ENCODE results near the gene PALM. TPM values are rescaled to one million over a fixed set of nuclear protein-coding genes. Genes with fewer than 3 reads are reported as not detected.
A peak's percentile ranks its signal among the peaks of the same experiment; 100 is the strongest.

PALM gene
- total RNA-seq, 1 donor: not detected

GRCh38 chr19:787536-787935 lies 78.8 kb downstream of the PALM start:
- no peaks in the 10 kb centered on the region for H3K27me3 ChIP-seq (ENCODE audit: insufficient read depth, low read length)
- no peaks in the 10 kb centered on the region for H3K4me1 ChIP-seq (ENCODE audit: insufficient read depth, low read length)
- H3K4me3 ChIP-seq (ENCODE audit: low read length): no peak overlapping the region
- H3K9me3 ChIP-seq (ENCODE audit: low read depth, low read length): no peaks in the 10 kb centered on the region

GRCh38 chr19:788686-788982 lies 79.9 kb downstream of the PALM start:
- no peak overlapping the region for H3K4me3 ChIP-seq (ENCODE audit: low read length)
- H3K27me3 ChIP-seq (ENCODE audit: insufficient read depth, low read length): no peaks in the 10 kb centered on the region
- no peaks in the 10 kb centered on the region for H3K4me1 ChIP-seq (ENCODE audit: insufficient read depth, low read length)
- H3K9me3 ChIP-seq (ENCODE audit: low read depth, low read length): no peaks in the 10 kb centered on the region

- H3K9me3 ChIP-seq (ENCODE audit: low read depth, low read length): no peaks in the 10 kb centered on the region
- H3K4me3 ChIP-seq (ENCODE audit: low read length): no peak overlapping the region
- H3K4me1 ChIP-seq (ENCODE audit: insufficient read depth, low read length): no peaks in the 10 kb centered on the region
- no peaks in the 10 kb centered on the region for H3K27me3 ChIP-seq (ENCODE audit: insufficient read depth, low read length)
Observed at GRCh38 chr19:788983-789700, 80.4 kb downstream of the PALM start.

GRCh38 chr19:789701-790060 lies 80.9 kb downstream of the PALM start:
- no peaks in the 10 kb centered on the region for H3K27me3 ChIP-seq (ENCODE audit: insufficient read depth, low read length)
- H3K4me3 ChIP-seq (ENCODE audit: low read length): no peak overlapping the region
- no peaks in the 10 kb centered on the region for H3K9me3 ChIP-seq (ENCODE audit: low read depth, low read length)

GRCh38 chr19:791007-791566 lies 82.4 kb downstream of the PALM start:
- H3K4me1 ChIP-seq (ENCODE audit: insufficient read depth, low read length): peaks cover 2% of the 10 kb centered on the region
- H3K4me3 ChIP-seq (ENCODE audit: low read length): no peak overlapping the region
- no peaks in the 10 kb centered on the region for H3K9me3 ChIP-seq (ENCODE audit: low read depth, low read length)
- no peaks in the 10 kb centered on the region for H3K27me3 ChIP-seq (ENCODE audit: insufficient read depth, low read length)

More at GRCh38 chr19:789701-790060, 80.9 kb downstream of the PALM start:
- H3K4me1 ChIP-seq (ENCODE audit: insufficient read depth, low read length): no peaks in the 10 kb centered on the region

- H3K27me3 ChIP-seq (ENCODE audit: insufficient read depth, low read length): no peaks in the 10 kb centered on the region
- H3K4me1 ChIP-seq (ENCODE audit: insufficient read depth, low read length): peaks cover 7% of the 10 kb centered on the region
- no peaks in the 10 kb centered on the region for H3K9me3 ChIP-seq (ENCODE audit: low read depth, low read length)
- H3K4me3 ChIP-seq (ENCODE audit: low read length): no peak overlapping the region
Observed at GRCh38 chr19:791567-792305, 83.0 kb downstream of the PALM start.

- no peaks in the 10 kb centered on the region for H3K9me3 ChIP-seq (ENCODE audit: low read depth, low read length)
- peaks cover 7% of the 10 kb centered on the region for H3K4me1 ChIP-seq (ENCODE audit: insufficient read depth, low read length)
- H3K27me3 ChIP-seq (ENCODE audit: insufficient read depth, low read length): no peaks in the 10 kb centered on the region
- no peak overlapping the region for H3K4me3 ChIP-seq (ENCODE audit: low read length)
Observed at GRCh38 chr19:792306-792885, 83.7 kb downstream of the PALM start.

- no peaks in the 10 kb centered on the region for H3K9me3 ChIP-seq (ENCODE audit: low read depth, low read length)
- H3K4me3 ChIP-seq (ENCODE audit: low read length): no peak overlapping the region
- H3K27me3 ChIP-seq (ENCODE audit: insufficient read depth, low read length): no peaks in the 10 kb centered on the region
Observed at GRCh38 chr19:793806-794205, 85.1 kb downstream of the PALM start.

GRCh38 chr19:795073-795611 lies 86.4 kb downstream of the PALM start:
- H3K4me3 ChIP-seq (ENCODE audit: low read length): no peak overlapping the region
- peaks cover 29% of the 10 kb centered on the region for H3K4me1 ChIP-seq (ENCODE audit: insufficient read depth, low read length)
- H3K27me3 ChIP-seq (ENCODE audit: insufficient read depth, low read length): no peaks in the 10 kb centered on the region
- no peaks in the 10 kb centered on the region for H3K9me3 ChIP-seq (ENCODE audit: low read depth, low read length)

More at GRCh38 chr19:793806-794205, 85.1 kb downstream of the PALM start:
- H3K4me1 ChIP-seq (ENCODE audit: insufficient read depth, low read length): peaks cover 15% of the 10 kb centered on the region

- H3K4me1 ChIP-seq (ENCODE audit: insufficient read depth, low read length): peaks cover 37% of the 10 kb centered on the region
- no peaks in the 10 kb centered on the region for H3K9me3 ChIP-seq (ENCODE audit: low read depth, low read length)
- no peaks in the 10 kb centered on the region for H3K27me3 ChIP-seq (ENCODE audit: insufficient read depth, low read length)
- H3K4me3 ChIP-seq (ENCODE audit: low read length): peak overlapping the region; percentile 61
Observed at GRCh38 chr19:795691-796581, 87.2 kb downstream of the PALM start.

GRCh38 chr19:796692-797527 lies 88.2 kb downstream of the PALM start, which contains the start of gene PTBP1:
Gene PTBP1, plus strand, starts transcription at chr19:797452. Its CDS starts 46 bp downstream, at chr19:797498.
- peak within 1 kb of the TSS; percentile 78 for H3K4me3 ChIP-seq (ENCODE audit: low read length)
- no peaks in the 10 kb centered on the region for H3K27me3 ChIP-seq (ENCODE audit: insufficient read depth, low read length)

More at GRCh38 chr19:796692-797527, 88.2 kb downstream of the PALM start, which contains the start of gene PTBP1:
- Histone ChIP-seq H3K9me3 (ENCODE audit: low read depth, low read length) (no peaks in the 10 kb centered on the region), H3K4me1 (ENCODE audit: insufficient read depth, low read length) (peaks cover 46% of the 10 kb centered on the region)
